OCI-LY1 (cell line): ENCODE results near the gene COL21A1.

Experiments used
- EZH2 ChIP-seq: fragments of 200-600 bp; sonication (generic), shearing (Covaris generic); IDR thresholded peaks from 2 replicates; pipeline ENCODE4 v1.8.0; 2017; ENCODE audit warnings: borderline replicate concordance, mixed run types, mild to moderate bottlenecking, antibody characterized with exemption, low read length, moderate library complexity, mixed read lengths
- TF ChIP-seq, protein P1 (sequence below): fragments of 200-600 bp; sonication (generic), shearing (Covaris generic); IDR thresholded peaks from 2 replicates; pipeline ENCODE4 v1.5.1; 2017; ENCODE audit warnings: mild to moderate bottlenecking, antibody characterized with exemption, low read length, moderate library complexity, mixed read lengths

DNA sequence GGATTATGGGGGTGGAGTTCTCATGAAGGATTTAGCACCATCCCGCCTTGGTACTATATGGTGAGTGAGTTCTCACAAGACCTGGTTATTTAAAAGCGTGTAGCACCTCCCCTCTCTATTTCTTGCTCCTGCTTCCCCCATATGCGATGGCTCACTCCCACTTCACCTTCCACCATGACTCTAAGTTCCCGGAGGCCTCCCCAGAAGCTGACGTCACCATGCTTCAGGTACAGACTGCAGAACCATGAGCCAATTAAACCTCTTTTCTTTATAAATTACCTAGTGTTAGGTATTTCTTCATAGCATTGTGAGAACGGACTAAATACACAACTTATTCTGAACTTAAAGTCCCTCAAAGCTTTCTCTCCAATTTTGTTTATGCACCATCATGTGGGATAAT is 208.6 kb downstream of the COL21A1 start:
- TF ChIP-seq, protein P1, sequence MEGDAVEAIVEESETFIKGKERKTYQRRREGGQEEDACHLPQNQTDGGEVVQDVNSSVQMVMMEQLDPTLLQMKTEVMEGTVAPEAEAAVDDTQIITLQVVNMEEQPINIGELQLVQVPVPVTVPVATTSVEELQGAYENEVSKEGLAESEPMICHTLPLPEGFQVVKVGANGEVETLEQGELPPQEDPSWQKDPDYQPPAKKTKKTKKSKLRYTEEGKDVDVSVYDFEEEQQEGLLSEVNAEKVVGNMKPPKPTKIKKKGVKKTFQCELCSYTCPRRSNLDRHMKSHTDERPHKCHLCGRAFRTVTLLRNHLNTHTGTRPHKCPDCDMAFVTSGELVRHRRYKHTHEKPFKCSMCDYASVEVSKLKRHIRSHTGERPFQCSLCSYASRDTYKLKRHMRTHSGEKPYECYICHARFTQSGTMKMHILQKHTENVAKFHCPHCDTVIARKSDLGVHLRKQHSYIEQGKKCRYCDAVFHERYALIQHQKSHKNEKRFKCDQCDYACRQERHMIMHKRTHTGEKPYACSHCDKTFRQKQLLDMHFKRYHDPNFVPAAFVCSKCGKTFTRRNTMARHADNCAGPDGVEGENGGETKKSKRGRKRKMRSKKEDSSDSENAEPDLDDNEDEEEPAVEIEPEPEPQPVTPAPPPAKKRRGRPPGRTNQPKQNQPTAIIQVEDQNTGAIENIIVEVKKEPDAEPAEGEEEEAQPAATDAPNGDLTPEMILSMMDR: no peak
- TF ChIP-seq EZH2: no peak
